Panc1 (cell line): Measurements from ENCODE around the gene APOB. TPM values are rescaled to one million over a fixed set of nuclear protein-coding genes. Genes with fewer than 3 reads are reported as not detected.

Source experiments
- ATAC-seq: fragments of 200-7000 bp; cut with Tn5 transposase; 2 replicates; pipeline ENCODE4 v1.9.1; 2020; ENCODE audit warnings: mild to moderate bottlenecking, moderate library complexity
- BruUV-seq: library from RNA; stranded (reverse); fragments of 400-500 nt; replicated peaks from 2 replicates; lab custom pipeline; 2021; lab: Mats Ljungman, UMichigan
- CTCF ChIA-PET: fragments of 300-600 bp; sonication (Branson Sonifier 250); formaldehyde crosslinking; loops from one replicate; lab custom pipeline; 2022; ENCODE audit warnings: antibody characterized with exemption; lab: Charles Lee
- POLR2A ChIA-PET: fragments of 300-600 bp; sonication (Branson Sonifier 250); formaldehyde crosslinking; loops from one replicate; lab custom pipeline; 2022; ENCODE audit warnings: antibody characterized with exemption; lab: Charles Lee
- DNase-seq: peaks from one replicate; pipeline ENCODE4 v3.0.0-alpha.2; 2010; ENCODE audit warnings: low read depth, low spot score
- H3K27ac ChIP-seq: 2 replicates; pipeline ENCODE4 v1.5.1; 2011; ENCODE audit warnings: mild to moderate bottlenecking, low read length, inconsistent platforms
- H3K27me3 ChIP-seq: fragments of 200-500 bp; sonication (Bioruptor generic); 2 replicates; pipeline ENCODE4 v1.6.0; 2014; ENCODE audit warnings: low read length, inconsistent platforms; ENCODE audit not compliant: control insufficient read depth, insufficient read depth
- H3K36me3 ChIP-seq: fragments of 200-500 bp; sonication (Bioruptor generic); 2 replicates; pipeline ENCODE4 v1.5.1; 2014; ENCODE audit warnings: inconsistent platforms, mild to moderate bottlenecking, low read length, moderate library complexity; ENCODE audit not compliant: control insufficient read depth, insufficient read depth
- H3K4me1 ChIP-seq: 2 replicates; pipeline ENCODE4 v1.5.1; 2011; ENCODE audit warnings: inconsistent platforms, mild to moderate bottlenecking, low read length, moderate library complexity; ENCODE audit not compliant: control insufficient read depth, insufficient read depth
- H3K4me3 ChIP-seq, 2 experiments: 2 replicates each; pipeline ENCODE4 v1.5.1; 2011 to 2012; ENCODE audit warnings: low read depth in 2 of 2, low read length in 2 of 2, mild to moderate bottlenecking in 2 of 2, inconsistent platforms in 1 of 2, moderate library complexity in 1 of 2
- H3K9me3 ChIP-seq: fragments of 200-500 bp; sonication (Bioruptor generic); 2 replicates; pipeline ENCODE4 v1.5.1; 2014; ENCODE audit warnings: low read depth, mild to moderate bottlenecking, inconsistent platforms, low read length, moderate library complexity; ENCODE audit not compliant: control insufficient read depth, insufficient read depth
- POLR2AphosphoS5 ChIP-seq: IDR thresholded peaks from 2 replicates; pipeline ENCODE4 v1.6.1; 2012; ENCODE audit warnings: mild to moderate bottlenecking, low read depth, low read length, moderate library complexity
- REST ChIP-seq, 2 experiments: IDR thresholded peaks; 2 replicates each; pipeline ENCODE4 v1.6.1; 2011 to 2012; ENCODE audit warnings: low read depth in 2 of 2, control low read depth in 1 of 2, low read length in 1 of 2, mild to moderate bottlenecking in 1 of 2, moderate library complexity in 1 of 2; ENCODE audit not compliant: insufficient read depth in 1 of 2
- SIN3A ChIP-seq: IDR thresholded peaks from 2 replicates; pipeline ENCODE4 v1.6.1; 2012; ENCODE audit warnings: low read depth, mild to moderate bottlenecking, low read length, moderate library complexity, borderline replicate concordance; ENCODE audit not compliant: insufficient read depth
- TCF7L2 ChIP-seq: IDR thresholded peaks from 2 replicates; pipeline ENCODE4 v1.6.1; 2011; ENCODE audit warnings: mild to moderate bottlenecking, low read depth, low read length, inconsistent platforms
- in situ Hi-C: cut with HindIII; loops from 2 replicates; pipeline ENCODE4 v1.10.0; 2016; ENCODE audit warnings: low sequenced_read_pairs, low pct_unique_long_range_greater_than_20kb
- intact Hi-C: fragments of 100-400 bp; cut with micrococcal nuclease; formaldehyde crosslinking; loops from one replicate; pipeline ENCODE4 v1.10.0; 2022; ENCODE audit not compliant: unreplicated experiment
- total RNA-seq: library from RNA; stranded (reverse); gene quantifications from one replicate; pipeline ENCODE4 v1.2.1, GENCODE V29; 2021; ENCODE audit not compliant: unreplicated experiment
- TF ChIP-seq, protein P1 (sequence below): fragments of 450-650 bp; IDR thresholded peaks from 2 replicates; pipeline ENCODE4 v1.5.1; 2017; ENCODE audit warnings: mild to moderate bottlenecking

The APOB gene
- total RNA-seq, 1 experiment from 2014 or later, result 1.2 TPM

GRCh38 chr2:21084401-21084800, 40.5 kb upstream of the APOB start:
- no peak for DNase-seq
- in situ Hi-C loops, result no loop called here
- no peak overlapping the region for H3K27ac ChIP-seq
- TF ChIP-seq POLR2AphosphoS5 (no peak), REST (IDR thresholded peaks at IDR 0.05; ENCODE audit: insufficient read depth in 1 of 2, low read depth in 2 of 2, low read length in 1 of 2) (no peak), TCF7L2 (no peak), SIN3A (no peak)
- TF ChIP-seq, protein P1, sequence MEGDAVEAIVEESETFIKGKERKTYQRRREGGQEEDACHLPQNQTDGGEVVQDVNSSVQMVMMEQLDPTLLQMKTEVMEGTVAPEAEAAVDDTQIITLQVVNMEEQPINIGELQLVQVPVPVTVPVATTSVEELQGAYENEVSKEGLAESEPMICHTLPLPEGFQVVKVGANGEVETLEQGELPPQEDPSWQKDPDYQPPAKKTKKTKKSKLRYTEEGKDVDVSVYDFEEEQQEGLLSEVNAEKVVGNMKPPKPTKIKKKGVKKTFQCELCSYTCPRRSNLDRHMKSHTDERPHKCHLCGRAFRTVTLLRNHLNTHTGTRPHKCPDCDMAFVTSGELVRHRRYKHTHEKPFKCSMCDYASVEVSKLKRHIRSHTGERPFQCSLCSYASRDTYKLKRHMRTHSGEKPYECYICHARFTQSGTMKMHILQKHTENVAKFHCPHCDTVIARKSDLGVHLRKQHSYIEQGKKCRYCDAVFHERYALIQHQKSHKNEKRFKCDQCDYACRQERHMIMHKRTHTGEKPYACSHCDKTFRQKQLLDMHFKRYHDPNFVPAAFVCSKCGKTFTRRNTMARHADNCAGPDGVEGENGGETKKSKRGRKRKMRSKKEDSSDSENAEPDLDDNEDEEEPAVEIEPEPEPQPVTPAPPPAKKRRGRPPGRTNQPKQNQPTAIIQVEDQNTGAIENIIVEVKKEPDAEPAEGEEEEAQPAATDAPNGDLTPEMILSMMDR, result no peak
- BruUV-seq, result no TSS peak
- no peaks in the 10 kb centered on the region for H3K4me1 ChIP-seq
- CTCF ChIA-PET, result no interaction called here
- H3K36me3 ChIP-seq, result no peaks in the 10 kb centered on the region
- intact Hi-C loops, result no loop called here
- H3K27me3 ChIP-seq, result no peaks in the 10 kb centered on the region
- no peaks in the 10 kb centered on the region for H3K9me3 ChIP-seq
- POLR2A ChIA-PET, result no interaction called here
- ATAC-seq, result no peak
- H3K4me3 ChIP-seq, result no peak overlapping the region

DNA sequence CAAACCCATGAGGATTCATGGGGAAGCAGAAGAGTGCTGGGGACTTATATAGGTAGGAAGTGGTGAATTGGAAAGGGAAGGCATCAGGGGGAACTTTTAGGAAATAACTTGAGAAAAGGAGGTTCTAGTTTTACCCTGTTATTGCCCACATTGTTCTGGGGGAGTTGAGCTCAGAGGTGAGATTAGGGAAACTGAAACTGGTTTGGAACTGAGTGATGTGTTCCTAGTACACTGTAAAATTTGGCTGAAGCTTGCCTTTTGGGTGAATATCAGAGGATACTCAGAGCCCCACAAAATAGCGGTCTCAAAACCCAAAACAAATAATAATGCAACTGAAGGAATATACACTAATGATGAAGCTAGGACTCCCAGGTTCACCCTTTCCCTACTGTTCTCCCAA, 39.6 kb upstream of the APOB start:
- no peak for DNase-seq

More for the DNA sequence above, 39.6 kb upstream of the APOB start:
- in situ Hi-C loops (no loop called here), intact Hi-C loops (no loop called here)
- CTCF ChIA-PET, result no interaction called here
- no peaks in the 10 kb centered on the region for H3K36me3 ChIP-seq
- H3K27ac ChIP-seq, result no peak overlapping the region
- no TSS peak for BruUV-seq
- H3K27me3 ChIP-seq, result no peaks in the 10 kb centered on the region
- no peak for ATAC-seq
- H3K9me3 ChIP-seq, result no peaks in the 10 kb centered on the region
- POLR2A ChIA-PET, result no interaction called here
- TF ChIP-seq SIN3A, result no peak
- TF ChIP-seq, protein P1, result no peak
- TF ChIP-seq POLR2AphosphoS5, result no peak
- TF ChIP-seq REST (IDR thresholded peaks at IDR 0.05; ENCODE audit: insufficient read depth in 1 of 2, low read depth in 2 of 2, low read length in 1 of 2), result no peak
- no peak for TF ChIP-seq TCF7L2
- H3K4me3 ChIP-seq, result no peak overlapping the region
- H3K4me1 ChIP-seq, result no peaks in the 10 kb centered on the region
